Astrocyte (in vitro differentiated cells and primary cell): ENCODE data around the gene TRMT1. TPM values are rescaled to one million over a fixed set of nuclear protein-coding genes. Genes with fewer than 3 reads are reported as not detected.

ENCODE experiments used
- DNase-seq: peaks from one replicate; pipeline ENCODE4 v3.0.0-alpha.2; 2010; ENCODE audit warnings: low read depth
- FAIRE-seq: peaks from 2 replicates; lab custom pipeline; 2011; peaks lifted over from hg19 to GRCh38; lab: Jason Lieb, UNC
- H2AFZ ChIP-seq: 2 replicates; pipeline ENCODE4 v1.6.0; 2012; ENCODE audit warnings: low read depth, low read length, inconsistent platforms
- H3K27ac ChIP-seq: 2 replicates; pipeline ENCODE4 v1.5.1; 2011; ENCODE audit warnings: low read depth, low read length, inconsistent platforms
- H3K27me3 ChIP-seq: 2 replicates; pipeline ENCODE4 v1.6.0; 2011; ENCODE audit warnings: low read length, inconsistent platforms; ENCODE audit not compliant: insufficient read depth
- H3K36me3 ChIP-seq: 2 replicates; pipeline ENCODE4 v1.5.1; 2011; ENCODE audit warnings: low read length, inconsistent platforms; ENCODE audit not compliant: insufficient read depth
- H3K4me1 ChIP-seq: 2 replicates; pipeline ENCODE4 v1.5.1; 2011; ENCODE audit warnings: low read length, inconsistent platforms; ENCODE audit not compliant: insufficient read depth
- H3K4me2 ChIP-seq: 2 replicates; pipeline ENCODE4 v1.6.0; 2012; ENCODE audit warnings: low read length, inconsistent platforms
- H3K4me3 ChIP-seq: 2 replicates; pipeline ENCODE4 v1.5.1; 2011; ENCODE audit warnings: low read depth, mild to moderate bottlenecking, low read length, inconsistent platforms; ENCODE audit not compliant: insufficient read depth
- H3K79me2 ChIP-seq: 2 replicates; pipeline ENCODE4 v1.6.0; 2012; ENCODE audit warnings: mild to moderate bottlenecking, low read length, inconsistent platforms; ENCODE audit not compliant: insufficient read depth
- H3K9ac ChIP-seq: 2 replicates; pipeline ENCODE4 v1.6.0; 2012; ENCODE audit warnings: mild to moderate bottlenecking, low read length, inconsistent platforms
- H3K9me3 ChIP-seq: 2 replicates; pipeline ENCODE4 v1.5.1; 2012; ENCODE audit warnings: low read depth, mild to moderate bottlenecking, low read length, inconsistent platforms; ENCODE audit not compliant: insufficient read depth
- H4K20me1 ChIP-seq: 2 replicates; pipeline ENCODE4 v1.6.0; 2012; ENCODE audit warnings: low read length, inconsistent platforms; ENCODE audit not compliant: insufficient read depth
- H3K27ac Mint-ChIP-seq: one replicate; pipeline ENCODE4 v1.8.0; 2021; ENCODE audit warnings: mild to moderate bottlenecking, mixed read lengths; ENCODE audit not compliant: unreplicated experiment
- H3K27me3 Mint-ChIP-seq: one replicate; pipeline ENCODE4 v1.8.0; 2021; ENCODE audit warnings: low read depth, mixed read lengths; ENCODE audit not compliant: unreplicated experiment
- H3K36me3 Mint-ChIP-seq: one replicate; pipeline ENCODE4 v1.8.0; 2021; ENCODE audit warnings: low read depth, mixed read lengths; ENCODE audit not compliant: unreplicated experiment
- H3K4me1 Mint-ChIP-seq: one replicate; pipeline ENCODE4 v1.8.0; 2021; ENCODE audit warnings: low read depth, mixed read lengths; ENCODE audit not compliant: unreplicated experiment
- H3K4me3 Mint-ChIP-seq: one replicate; pipeline ENCODE4 v1.8.0; 2021; ENCODE audit warnings: mild to moderate bottlenecking, moderate library complexity, mixed read lengths; ENCODE audit not compliant: unreplicated experiment
- H3K9me3 Mint-ChIP-seq: one replicate; pipeline ENCODE4 v1.8.0; 2021; ENCODE audit warnings: mild to moderate bottlenecking, mixed read lengths; ENCODE audit not compliant: unreplicated experiment
- CTCF ChIP-seq: IDR thresholded peaks from 2 replicates; pipeline ENCODE4 v1.5.1; 2011; ENCODE audit warnings: low read depth, mild to moderate bottlenecking, inconsistent platforms, low read length, moderate library complexity; ENCODE audit not compliant: insufficient read depth
- EZH2 ChIP-seq: IDR thresholded peaks from 2 replicates; pipeline ENCODE4 v1.6.1; 2012; ENCODE audit warnings: mild to moderate bottlenecking, low read length, inconsistent platforms; ENCODE audit not compliant: insufficient read depth
- total RNA-seq: library from RNA; stranded (reverse); gene quantifications from 2 replicates; pipeline ENCODE4 v1.2.1, GENCODE V29; 2021

Gene TRMT1
- total RNA-seq, 1 donor from 2014 or later: 43.3 TPM

GRCh38 chr19:13164343-13165161 lies 48.0 kb upstream of the TRMT1 start:
- no peaks in the 10 kb centered on the region for H3K27me3 ChIP-seq
- peak overlapping the region; percentile 70 for H3K9ac ChIP-seq
- H3K27me3 Mint-ChIP-seq: no peaks in the 10 kb centered on the region
- peak overlapping the region; percentile 90 for H3K27ac ChIP-seq
- H3K36me3 Mint-ChIP-seq: no peaks in the 10 kb centered on the region
- TF ChIP-seq EZH2: no peak
- no peak for TF ChIP-seq CTCF
- FAIRE-seq (no peak), DNase-seq (no peak)
- H3K9me3 ChIP-seq: no peaks in the 10 kb centered on the region
- no peaks in the 10 kb centered on the region for H4K20me1 ChIP-seq
- peak overlapping the region; percentile 69 for H3K4me3 Mint-ChIP-seq
- peaks cover 53% of the 10 kb centered on the region for H3K4me1 ChIP-seq
- H3K4me3 ChIP-seq: peak overlapping the region; percentile 32
- peaks cover 2% of the 10 kb centered on the region for H3K79me2 ChIP-seq
- no peaks in the 10 kb centered on the region for H3K36me3 ChIP-seq
- H3K4me1 Mint-ChIP-seq: peaks cover 32% of the 10 kb centered on the region
- H3K4me2 ChIP-seq: peak overlapping the region; percentile 83
- peak overlapping the region; percentile 72 for H2AFZ ChIP-seq
- no peaks in the 10 kb centered on the region for H3K9me3 Mint-ChIP-seq
- H3K27ac Mint-ChIP-seq: peak overlapping the region; percentile 99

GRCh38 chr19:13163609-13164342 lies 47.2 kb upstream of the TRMT1 start:
- no peaks in the 10 kb centered on the region for H3K79me2 ChIP-seq
- H3K4me1 ChIP-seq: peaks cover 51% of the 10 kb centered on the region
- Mint-ChIP-seq H3K9me3 (no peaks in the 10 kb centered on the region), H3K27ac (peak overlapping the region; percentile 99), H3K27me3 (no peaks in the 10 kb centered on the region), H3K4me1 (peaks cover 28% of the 10 kb centered on the region), H3K36me3 (no peaks in the 10 kb centered on the region), H3K4me3 (peak overlapping the region; percentile 78)
- peak overlapping the region; percentile 83 for H3K4me2 ChIP-seq
- no peaks in the 10 kb centered on the region for H4K20me1 ChIP-seq
- no peaks in the 10 kb centered on the region for H3K9me3 ChIP-seq
- H2AFZ ChIP-seq: peak overlapping the region; percentile 82
- no peak for TF ChIP-seq CTCF
- no peak for TF ChIP-seq EZH2
- no peak for FAIRE-seq
- no peaks in the 10 kb centered on the region for H3K36me3 ChIP-seq
- H3K9ac ChIP-seq: peak overlapping the region; percentile 70
- peak overlapping the region; percentile 32 for H3K4me3 ChIP-seq
- H3K27ac ChIP-seq: peak overlapping the region; percentile 90
- DNase-seq: peak; percentile 70
- H3K27me3 ChIP-seq: no peaks in the 10 kb centered on the region
